ENCODE data around the gene CARD9.
"Not testable (repeated sequence)": the region's sequence is repeated elsewhere in the genome, so short reads cannot be mapped to it uniquely, and the experiment has no call there.

CARD9 gene

DNA sequence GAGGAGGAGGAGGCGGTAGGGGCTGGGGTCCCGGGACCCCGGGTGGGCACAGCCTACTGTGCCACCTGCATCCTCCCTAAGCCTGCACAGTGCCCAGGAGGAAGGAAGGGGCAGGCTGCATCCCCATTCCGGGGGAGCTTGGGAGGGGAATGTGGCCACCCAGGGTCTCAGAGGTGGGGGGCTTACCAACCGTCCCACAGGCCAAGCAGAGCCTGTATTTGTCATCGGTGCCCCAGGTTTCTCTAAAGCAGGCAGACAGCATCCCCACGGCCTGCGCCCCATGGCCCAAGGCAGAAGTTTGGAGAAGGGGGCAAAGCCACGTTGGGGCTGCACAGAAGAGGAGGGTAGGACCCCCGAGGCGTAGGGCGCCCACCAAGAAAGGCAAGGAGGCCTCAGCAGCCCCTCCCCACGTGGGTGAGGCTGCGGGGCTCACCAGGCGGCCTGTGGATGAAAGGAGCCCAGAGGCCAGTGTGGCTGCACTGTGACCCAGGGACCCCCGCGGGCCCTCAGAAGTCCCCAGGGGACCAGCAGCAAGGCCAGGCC lies 46.6 kb downstream of the CARD9 start:
- Histone ChIP-seq H3K27ac (ENCODE audit: low read length) (no peak overlapping the region), H3K4me3 (ENCODE audit: low read length) (no peak overlapping the region), H3K36me3 (ENCODE audit: control insufficient read depth, low read depth, low read length) (no peaks in the 10 kb centered on the region), H3K9me3 (ENCODE audit: control insufficient read depth, low read depth, low read length) (no peaks in the 10 kb centered on the region), H3K4me1 (ENCODE audit: control insufficient read depth, low read depth, low read length) (peaks cover 11% of the 10 kb centered on the region), H3K9ac (ENCODE audit: low read length) (no peak overlapping the region), H3K27me3 (ENCODE audit: control insufficient read depth, insufficient read depth, low read length) (no peaks in the 10 kb centered on the region)

- H3K4me3 ChIP-seq (ENCODE audit: low read length) = no peak overlapping the region
- no peaks in the 10 kb centered on the region for H3K27me3 ChIP-seq (ENCODE audit: control insufficient read depth, insufficient read depth, low read length)
- peaks cover 11% of the 10 kb centered on the region for H3K4me1 ChIP-seq (ENCODE audit: control insufficient read depth, low read depth, low read length)
- H3K9ac ChIP-seq (ENCODE audit: low read length) = no peak overlapping the region
- H3K27ac ChIP-seq (ENCODE audit: low read length) = no peak overlapping the region
- no peaks in the 10 kb centered on the region for H3K36me3 ChIP-seq (ENCODE audit: control insufficient read depth, low read depth, low read length)
- H3K9me3 ChIP-seq (ENCODE audit: control insufficient read depth, low read depth, low read length) = no peaks in the 10 kb centered on the region
Observed at GRCh38 chr9:136326061-136326760, 47.3 kb downstream of the CARD9 start.

- Histone ChIP-seq H3K4me1 (ENCODE audit: control insufficient read depth, low read depth, low read length) (peaks cover 11% of the 10 kb centered on the region), H3K4me3 (ENCODE audit: low read length) (no peak overlapping the region), H3K27me3 (ENCODE audit: control insufficient read depth, insufficient read depth, low read length) (no peaks in the 10 kb centered on the region), H3K9ac (ENCODE audit: low read length) (no peak overlapping the region), H3K9me3 (ENCODE audit: control insufficient read depth, low read depth, low read length) (no peaks in the 10 kb centered on the region), H3K36me3 (ENCODE audit: control insufficient read depth, low read depth, low read length) (no peaks in the 10 kb centered on the region), H3K27ac (ENCODE audit: low read length) (no peak overlapping the region)
Observed at GRCh38 chr9:136325358-136325757, 48.1 kb downstream of the CARD9 start.

DNA sequence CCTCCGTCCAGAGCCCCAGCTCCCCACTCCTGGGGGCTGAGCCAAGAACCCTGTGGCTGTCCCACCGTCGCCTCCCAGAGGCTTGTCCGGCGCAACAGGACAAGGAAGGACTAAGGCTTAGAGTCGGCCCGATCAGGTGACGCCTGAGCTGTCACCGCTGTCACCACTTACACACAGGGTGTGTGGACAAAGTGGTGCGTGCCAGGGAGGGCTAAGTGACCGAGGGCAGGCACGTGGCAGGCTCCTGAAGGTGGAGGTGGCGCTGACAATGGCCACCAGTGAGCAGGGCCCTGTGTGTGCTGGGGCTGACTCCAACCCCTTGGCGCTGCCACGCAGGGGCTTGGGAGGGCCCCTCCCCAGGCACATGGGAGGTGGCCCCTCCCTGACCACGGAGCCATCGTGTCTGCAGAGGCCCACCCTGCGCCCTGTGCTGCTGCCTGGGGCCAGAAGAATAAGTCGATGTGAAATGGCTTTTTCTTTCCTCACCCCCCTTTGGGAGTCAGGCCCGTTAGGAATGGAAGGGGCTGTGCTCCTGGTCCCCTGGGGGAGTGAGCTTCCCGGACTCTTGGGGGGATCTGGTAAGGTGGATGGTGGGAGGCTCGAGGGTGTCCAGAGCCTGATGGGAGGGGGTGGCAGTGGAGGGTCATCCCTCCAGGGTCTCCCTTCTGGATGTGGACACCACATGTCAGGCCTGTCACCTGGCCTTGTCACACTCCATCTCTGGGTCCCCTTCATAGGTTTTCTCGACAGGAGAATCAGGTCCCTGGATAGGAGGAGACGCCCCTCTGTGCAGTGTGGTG lies 48.8 kb downstream of the CARD9 start:
- no peaks in the 10 kb centered on the region for H3K27me3 ChIP-seq (ENCODE audit: control insufficient read depth, insufficient read depth, low read length)
- H3K4me1 ChIP-seq (ENCODE audit: control insufficient read depth, low read depth, low read length) = peaks cover 11% of the 10 kb centered on the region
- H3K9ac ChIP-seq (ENCODE audit: low read length) = no peak overlapping the region
- no peaks in the 10 kb centered on the region for H3K9me3 ChIP-seq (ENCODE audit: control insufficient read depth, low read depth, low read length)
- H3K27ac ChIP-seq (ENCODE audit: low read length) = no peak overlapping the region
- no peak overlapping the region for H3K4me3 ChIP-seq (ENCODE audit: low read length)
- H3K36me3 ChIP-seq (ENCODE audit: control insufficient read depth, low read depth, low read length) = no peaks in the 10 kb centered on the region

DNA sequence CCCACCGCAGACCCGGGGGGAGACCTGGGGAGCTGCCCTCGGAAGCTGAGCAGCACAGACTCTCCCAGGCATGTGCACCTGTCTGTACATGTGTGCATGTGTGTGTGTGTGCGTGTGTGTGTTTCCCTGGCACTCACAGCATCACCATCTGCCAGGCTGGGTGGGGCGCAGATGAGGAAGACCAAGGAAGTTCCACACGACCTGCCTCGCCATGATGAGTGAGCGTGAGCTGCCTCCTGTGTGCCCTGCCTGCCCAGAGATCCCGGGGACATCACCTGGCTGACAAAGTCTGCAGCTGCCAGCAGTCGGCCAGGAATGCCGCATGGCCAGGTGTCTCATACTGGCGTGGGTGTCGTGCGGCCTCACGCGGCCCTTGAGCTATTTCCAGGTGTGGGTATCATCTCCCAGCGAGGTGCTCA lies 50.1 kb downstream of the CARD9 start:
- Histone ChIP-seq H3K36me3 (ENCODE audit: control insufficient read depth, low read depth, low read length) (no peaks in the 10 kb centered on the region), H3K9ac (ENCODE audit: low read length) (no peak overlapping the region), H3K4me1 (ENCODE audit: control insufficient read depth, low read depth, low read length) (peaks cover 9% of the 10 kb centered on the region), H3K9me3 (ENCODE audit: control insufficient read depth, low read depth, low read length) (no peaks in the 10 kb centered on the region), H3K4me3 (ENCODE audit: low read length) (no peak overlapping the region), H3K27me3 (ENCODE audit: control insufficient read depth, insufficient read depth, low read length) (no peaks in the 10 kb centered on the region), H3K27ac (ENCODE audit: low read length) (no peak overlapping the region)

- Histone ChIP-seq H3K4me1 (ENCODE audit: control insufficient read depth, low read depth, low read length) (peaks cover 6% of the 10 kb centered on the region), H3K4me3 (ENCODE audit: low read length) (no peak overlapping the region), H3K9ac (ENCODE audit: low read length) (no peak overlapping the region), H3K36me3 (ENCODE audit: control insufficient read depth, low read depth, low read length) (no peaks in the 10 kb centered on the region), H3K27me3 (ENCODE audit: control insufficient read depth, insufficient read depth, low read length) (no peaks in the 10 kb centered on the region), H3K27ac (ENCODE audit: low read length) (no peak overlapping the region), H3K9me3 (ENCODE audit: control insufficient read depth, low read depth, low read length) (no peaks in the 10 kb centered on the region)
Observed at GRCh38 chr9:136322756-136323330, 50.6 kb downstream of the CARD9 start.

DNA sequence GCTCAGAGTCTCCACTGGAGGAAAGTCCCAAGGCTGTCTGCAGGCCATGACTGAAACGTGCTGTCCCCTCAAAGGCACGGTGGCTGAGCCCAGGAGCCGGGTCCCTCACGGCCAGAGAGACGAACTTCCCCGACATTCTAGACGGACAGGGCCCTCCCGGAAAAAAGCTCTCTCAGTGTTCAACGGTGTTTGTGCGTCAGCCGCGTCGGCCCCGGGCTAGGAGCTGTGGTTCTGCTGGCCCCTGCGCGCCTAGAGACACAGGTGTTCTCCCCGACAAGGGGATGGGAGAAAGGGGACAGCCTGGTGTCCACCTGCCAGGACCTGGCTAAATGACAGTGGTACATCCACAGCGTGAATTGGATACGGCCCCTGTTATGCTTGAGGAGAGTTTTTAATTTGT lies 51.9 kb downstream of the CARD9 start:
- no peak overlapping the region for H3K27ac ChIP-seq (ENCODE audit: low read length)
- H3K27me3 ChIP-seq (ENCODE audit: control insufficient read depth, insufficient read depth, low read length) = no peaks in the 10 kb centered on the region
- H3K4me1 ChIP-seq (ENCODE audit: control insufficient read depth, low read depth, low read length) = peaks cover 1% of the 10 kb centered on the region
- no peaks in the 10 kb centered on the region for H3K36me3 ChIP-seq (ENCODE audit: control insufficient read depth, low read depth, low read length)
- no peak overlapping the region for H3K4me3 ChIP-seq (ENCODE audit: low read length)
- no peaks in the 10 kb centered on the region for H3K9me3 ChIP-seq (ENCODE audit: control insufficient read depth, low read depth, low read length)
- H3K9ac ChIP-seq (ENCODE audit: low read length) = no peak overlapping the region

DNA sequence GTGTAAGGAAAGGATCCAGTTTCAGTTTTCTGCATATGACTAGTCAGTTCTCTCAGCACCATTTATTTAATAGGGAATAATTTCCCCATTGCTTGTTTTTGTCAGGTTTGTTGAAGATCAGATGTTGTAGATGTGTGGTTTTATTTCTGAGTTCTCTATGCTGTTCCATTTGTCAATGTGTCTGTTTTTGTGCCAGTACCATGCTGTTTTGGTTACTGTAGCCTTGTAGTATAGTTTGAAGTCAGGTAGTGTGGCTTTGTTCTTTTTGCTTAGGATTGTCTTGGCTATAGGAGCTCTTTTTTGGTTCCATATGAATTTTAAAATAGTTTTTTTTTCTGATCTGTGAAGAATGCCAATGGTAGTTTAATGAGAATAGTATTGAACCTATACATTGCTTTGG lies 52.5 kb downstream of the CARD9 start:
- H3K4me3 ChIP-seq (ENCODE audit: low read length); H3K27me3 ChIP-seq (ENCODE audit: control insufficient read depth, insufficient read depth, low read length); H3K9me3 ChIP-seq (ENCODE audit: control insufficient read depth, low read depth, low read length); H3K9ac ChIP-seq (ENCODE audit: low read length); H3K27ac ChIP-seq (ENCODE audit: low read length); H3K36me3 ChIP-seq (ENCODE audit: control insufficient read depth, low read depth, low read length); H3K4me1 ChIP-seq (ENCODE audit: control insufficient read depth, low read depth, low read length): not testable (repeated sequence)

DNA sequence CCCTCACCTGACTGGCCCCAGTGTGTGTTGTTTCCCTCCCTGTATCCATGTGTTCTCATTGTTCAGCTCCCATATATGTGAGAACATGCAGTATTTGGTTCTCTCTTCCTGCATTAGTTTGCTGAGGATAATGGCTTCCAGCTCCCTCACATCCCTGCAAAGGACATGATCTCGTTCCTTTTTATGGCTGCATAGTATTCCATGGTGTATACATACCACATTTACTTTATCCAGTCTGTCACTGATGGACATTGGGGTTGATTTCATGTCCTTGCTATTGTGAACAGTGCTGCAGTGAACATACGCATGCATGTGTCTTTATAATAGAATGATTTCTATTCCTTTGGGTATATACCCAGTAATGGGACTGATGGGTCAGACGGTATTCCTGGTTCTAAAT lies 53.5 kb downstream of the CARD9 start:
- not testable (repeated sequence) for H3K4me3 ChIP-seq (ENCODE audit: low read length); H3K9me3 ChIP-seq (ENCODE audit: control insufficient read depth, low read depth, low read length); H3K4me1 ChIP-seq (ENCODE audit: control insufficient read depth, low read depth, low read length); H3K27me3 ChIP-seq (ENCODE audit: control insufficient read depth, insufficient read depth, low read length); H3K27ac ChIP-seq (ENCODE audit: low read length); H3K9ac ChIP-seq (ENCODE audit: low read length); H3K36me3 ChIP-seq (ENCODE audit: control insufficient read depth, low read depth, low read length)

DNA sequence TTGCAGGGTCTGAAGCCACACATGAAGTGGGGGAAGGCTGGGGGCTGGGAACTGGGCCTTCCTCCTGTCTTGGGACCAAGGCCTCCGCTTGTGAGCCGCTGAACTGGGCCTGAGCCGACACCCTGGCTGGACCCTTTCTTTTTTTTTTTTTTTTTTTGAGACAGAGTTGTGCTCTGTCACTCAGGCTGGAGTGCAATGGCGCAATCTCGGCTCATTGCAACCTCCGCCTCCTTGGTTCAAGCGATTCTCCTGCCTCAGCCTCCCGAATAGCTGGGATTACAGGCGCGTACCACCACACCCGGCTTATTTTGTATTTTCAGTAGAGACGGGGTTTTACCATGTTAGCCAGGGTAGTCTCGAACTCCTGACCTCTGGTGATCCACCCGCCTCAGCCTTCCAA lies 54.2 kb downstream of the CARD9 start:
- H3K36me3 ChIP-seq (ENCODE audit: control insufficient read depth, low read depth, low read length); H3K9ac ChIP-seq (ENCODE audit: low read length); H3K4me1 ChIP-seq (ENCODE audit: control insufficient read depth, low read depth, low read length); H3K9me3 ChIP-seq (ENCODE audit: control insufficient read depth, low read depth, low read length); H3K27me3 ChIP-seq (ENCODE audit: control insufficient read depth, insufficient read depth, low read length); H3K4me3 ChIP-seq (ENCODE audit: low read length); H3K27ac ChIP-seq (ENCODE audit: low read length): not testable (repeated sequence)

- Histone ChIP-seq H3K4me3 (ENCODE audit: low read length) (no peak overlapping the region), H3K27ac (ENCODE audit: low read length) (no peak overlapping the region), H3K27me3 (ENCODE audit: control insufficient read depth, insufficient read depth, low read length) (no peaks in the 10 kb centered on the region), H3K9me3 (ENCODE audit: control insufficient read depth, low read depth, low read length) (peaks cover 7% of the 10 kb centered on the region), H3K36me3 (ENCODE audit: control insufficient read depth, low read depth, low read length) (no peaks in the 10 kb centered on the region), H3K9ac (ENCODE audit: low read length) (no peak overlapping the region), H3K4me1 (ENCODE audit: control insufficient read depth, low read depth, low read length) (no peaks in the 10 kb centered on the region)
Observed at GRCh38 chr9:136318776-136319241, 54.7 kb downstream of the CARD9 start.
